ENCODE data around the gene WIF1. TPM values are rescaled to one million over a fixed set of nuclear protein-coding genes. Genes with fewer than 3 reads are reported as not detected.

WIF1 gene
- polyA plus RNA-seq, 1 experiment = not detected

DNA sequence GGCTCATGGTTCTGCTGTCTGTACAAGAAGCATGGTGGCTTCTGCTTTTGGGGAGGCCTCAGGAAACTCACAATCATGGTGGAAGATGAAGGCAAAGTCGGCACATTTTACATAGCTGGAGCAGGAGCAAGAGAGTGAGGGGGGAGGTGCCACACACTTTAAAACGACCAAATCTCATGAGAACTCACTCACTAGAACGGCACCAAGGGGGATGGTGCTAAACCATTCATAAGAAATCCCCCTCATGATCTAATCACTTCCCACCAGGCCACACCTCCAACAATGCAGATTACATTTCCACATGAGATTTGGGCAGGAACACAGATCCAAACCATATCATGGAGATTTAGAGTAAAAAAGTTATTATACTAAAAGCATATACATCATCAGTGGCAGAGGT lies 34.7 kb upstream of the WIF1 start:
- TF ChIP-seq, protein P1, sequence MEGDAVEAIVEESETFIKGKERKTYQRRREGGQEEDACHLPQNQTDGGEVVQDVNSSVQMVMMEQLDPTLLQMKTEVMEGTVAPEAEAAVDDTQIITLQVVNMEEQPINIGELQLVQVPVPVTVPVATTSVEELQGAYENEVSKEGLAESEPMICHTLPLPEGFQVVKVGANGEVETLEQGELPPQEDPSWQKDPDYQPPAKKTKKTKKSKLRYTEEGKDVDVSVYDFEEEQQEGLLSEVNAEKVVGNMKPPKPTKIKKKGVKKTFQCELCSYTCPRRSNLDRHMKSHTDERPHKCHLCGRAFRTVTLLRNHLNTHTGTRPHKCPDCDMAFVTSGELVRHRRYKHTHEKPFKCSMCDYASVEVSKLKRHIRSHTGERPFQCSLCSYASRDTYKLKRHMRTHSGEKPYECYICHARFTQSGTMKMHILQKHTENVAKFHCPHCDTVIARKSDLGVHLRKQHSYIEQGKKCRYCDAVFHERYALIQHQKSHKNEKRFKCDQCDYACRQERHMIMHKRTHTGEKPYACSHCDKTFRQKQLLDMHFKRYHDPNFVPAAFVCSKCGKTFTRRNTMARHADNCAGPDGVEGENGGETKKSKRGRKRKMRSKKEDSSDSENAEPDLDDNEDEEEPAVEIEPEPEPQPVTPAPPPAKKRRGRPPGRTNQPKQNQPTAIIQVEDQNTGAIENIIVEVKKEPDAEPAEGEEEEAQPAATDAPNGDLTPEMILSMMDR (IDR thresholded peaks at IDR 0.05; ENCODE audit: insufficient read depth, low read depth, low read length) = no peak
- ChIA-PET CTCF (interaction anchor here (1.1 kb wide), 1 partner anchor 15 kb away, joined by 3 read pairs; no protein-coding TSS in a partner anchor), POLR2A (no interaction called here)
- no peaks in the 10 kb centered on the region for H3K36me3 ChIP-seq (ENCODE audit: control insufficient read depth, insufficient read depth, low read length)
- no peak for DNase-seq (ENCODE audit: low read depth)
- peaks cover 2% of the 10 kb centered on the region for H3K27me3 ChIP-seq (ENCODE audit: control insufficient read depth, insufficient read depth, low read length)
- H3K4me3 ChIP-seq (ENCODE audit: low read depth, low read length) = no peak overlapping the region

DNA sequence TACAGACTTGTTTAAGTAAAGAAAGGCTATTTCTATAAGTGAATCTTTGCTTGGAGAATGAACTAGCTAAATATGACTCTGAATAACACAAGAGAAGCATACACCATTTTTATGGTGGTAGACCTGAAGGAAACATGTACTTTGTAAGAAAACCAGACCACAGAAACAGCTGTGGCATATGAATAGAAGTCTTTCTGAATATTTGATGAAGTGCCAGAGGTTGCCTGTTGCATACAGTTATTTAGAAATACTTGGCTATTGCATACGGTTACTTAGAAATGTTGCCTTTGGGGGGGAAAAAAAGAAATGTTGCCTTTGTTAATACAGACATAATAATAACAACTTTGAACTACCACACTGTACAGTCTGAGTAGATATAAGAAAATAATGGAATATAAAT lies 31.5 kb upstream of the WIF1 start:
- peaks cover 2% of the 10 kb centered on the region for H3K27me3 ChIP-seq (ENCODE audit: control insufficient read depth, insufficient read depth, low read length)
- no peak overlapping the region for H3K4me3 ChIP-seq (ENCODE audit: low read depth, low read length)
- no peaks in the 10 kb centered on the region for H3K36me3 ChIP-seq (ENCODE audit: control insufficient read depth, insufficient read depth, low read length)
- DNase-seq (ENCODE audit: low read depth) = no peak
- TF ChIP-seq, protein P1 (IDR thresholded peaks at IDR 0.05; ENCODE audit: insufficient read depth, low read depth, low read length) = no peak
- CTCF ChIA-PET = no interaction called here
- POLR2A ChIA-PET = no interaction called here

DNA sequence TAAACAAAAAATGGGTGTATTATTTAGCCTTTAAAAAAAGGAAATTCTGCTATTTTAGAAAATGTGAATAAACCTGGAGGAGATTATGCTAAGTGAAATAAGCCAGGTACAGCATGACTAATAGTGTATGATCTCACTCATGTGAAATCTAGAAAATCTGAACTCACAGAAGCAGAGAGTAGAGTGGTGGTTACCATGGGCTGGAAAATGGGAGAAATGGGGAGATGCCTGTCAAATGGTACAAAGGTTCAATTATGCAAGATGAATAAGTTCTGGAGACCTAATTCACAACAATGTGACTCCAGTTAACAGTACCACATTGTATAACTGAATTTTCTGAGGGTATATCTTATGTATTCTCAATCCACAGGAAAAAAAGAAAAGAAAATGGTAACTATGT lies 30.9 kb upstream of the WIF1 start:
- DNase-seq (ENCODE audit: low read depth) = no peak
- Histone ChIP-seq H3K4me3 (ENCODE audit: low read depth, low read length) (no peak overlapping the region), H3K36me3 (ENCODE audit: control insufficient read depth, insufficient read depth, low read length) (no peaks in the 10 kb centered on the region), H3K27me3 (ENCODE audit: control insufficient read depth, insufficient read depth, low read length) (peaks cover 2% of the 10 kb centered on the region)
- ChIA-PET POLR2A (no interaction called here), CTCF (no interaction called here)
- TF ChIP-seq, protein P1 (IDR thresholded peaks at IDR 0.05; ENCODE audit: insufficient read depth, low read depth, low read length) = no peak

DNA sequence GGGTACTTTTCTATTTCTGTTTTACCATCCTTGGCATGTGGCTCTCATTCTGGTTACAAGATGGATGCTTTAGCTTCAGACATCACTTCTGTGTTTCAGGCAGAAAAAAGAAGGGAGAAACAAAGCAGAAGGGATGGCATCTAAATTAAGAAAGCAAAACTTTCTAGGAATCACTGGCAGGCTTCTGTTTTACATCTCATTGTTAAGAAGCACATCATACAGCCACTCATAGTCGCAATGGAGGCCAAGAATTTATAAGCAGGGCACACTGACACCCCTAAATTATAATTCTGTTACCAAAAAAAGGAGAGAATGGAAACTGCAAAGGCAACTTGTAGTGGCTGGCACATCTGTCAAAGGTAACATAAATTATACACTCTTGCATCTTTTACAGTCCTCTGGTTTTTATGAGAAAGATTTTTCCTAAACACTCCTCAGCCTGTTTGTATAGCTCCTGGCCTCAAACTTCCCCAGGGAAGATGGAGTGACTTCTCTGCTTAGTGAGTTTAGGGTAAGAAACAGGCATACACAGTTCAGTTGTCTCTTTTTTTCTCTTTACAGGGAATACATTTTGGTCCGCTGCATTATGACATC lies 26.3 kb upstream of the WIF1 start:
- no peak for DNase-seq (ENCODE audit: low read depth)
- peaks cover 6% of the 10 kb centered on the region for H3K27me3 ChIP-seq (ENCODE audit: control insufficient read depth, insufficient read depth, low read length)
- no peaks in the 10 kb centered on the region for H3K36me3 ChIP-seq (ENCODE audit: control insufficient read depth, insufficient read depth, low read length)
- POLR2A ChIA-PET = no interaction called here
- CTCF ChIA-PET = no interaction called here
- TF ChIP-seq, protein P1 (IDR thresholded peaks at IDR 0.05; ENCODE audit: insufficient read depth, low read depth, low read length) = no peak
- H3K4me3 ChIP-seq (ENCODE audit: low read depth, low read length) = no peak overlapping the region

DNA sequence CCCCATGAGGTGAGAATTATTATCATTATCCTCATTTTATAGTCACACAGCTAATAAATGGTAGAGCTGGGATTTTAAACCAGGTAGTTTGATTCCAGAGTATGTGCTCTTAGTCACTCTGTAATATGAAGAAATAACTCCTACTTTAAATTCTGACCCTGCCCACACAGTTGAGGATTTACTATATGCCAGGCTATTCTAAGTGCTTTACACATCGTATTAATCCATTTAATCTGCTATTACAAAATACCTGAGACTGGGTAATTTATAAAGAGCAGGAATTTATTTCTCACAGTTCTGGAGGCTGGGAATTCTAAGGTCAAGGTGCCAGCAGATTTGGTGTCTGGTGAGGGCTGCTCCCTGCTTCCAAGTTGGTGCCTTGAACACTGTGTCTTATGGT lies 19.6 kb upstream of the WIF1 start:
- CTCF ChIA-PET = interaction anchor here (1.1 kb wide), 1 partner anchor 14 kb away, joined by 3 read pairs; no protein-coding TSS in a partner anchor

More for the DNA sequence above, 19.6 kb upstream of the WIF1 start:
- peaks cover 10% of the 10 kb centered on the region for H3K27me3 ChIP-seq (ENCODE audit: control insufficient read depth, insufficient read depth, low read length)
- no peaks in the 10 kb centered on the region for H3K36me3 ChIP-seq (ENCODE audit: control insufficient read depth, insufficient read depth, low read length)
- DNase-seq (ENCODE audit: low read depth) = no peak
- POLR2A ChIA-PET = no interaction called here
- TF ChIP-seq, protein P1 (IDR thresholded peaks at IDR 0.05; ENCODE audit: insufficient read depth, low read depth, low read length) = no peak
- no peak overlapping the region for H3K4me3 ChIP-seq (ENCODE audit: low read depth, low read length)
